Astrocyte of the spinal cord (primary cell): ENCODE data around the gene PLK5.

Experiments used
- DNase-seq: peaks from one replicate; pipeline ENCODE4 v3.0.0; 2011; ENCODE audit warnings: low read depth, low spot score
- H3K4me3 ChIP-seq: 2 replicates; pipeline ENCODE4 v1.5.1; 2011; ENCODE audit warnings: low read depth, mild to moderate bottlenecking, low read length, moderate library complexity
- in situ Hi-C: cut with HindIII; loops from 2 replicates; pipeline ENCODE4 v1.10.0; 2017; ENCODE audit warnings: low sequenced_read_pairs
- TF ChIP-seq, protein P1 (sequence below): IDR thresholded peaks from 2 replicates; pipeline ENCODE4 v1.5.1; 2012; ENCODE audit warnings: low read depth, mild to moderate bottlenecking, low read length, inconsistent platforms

Gene PLK5

DNA sequence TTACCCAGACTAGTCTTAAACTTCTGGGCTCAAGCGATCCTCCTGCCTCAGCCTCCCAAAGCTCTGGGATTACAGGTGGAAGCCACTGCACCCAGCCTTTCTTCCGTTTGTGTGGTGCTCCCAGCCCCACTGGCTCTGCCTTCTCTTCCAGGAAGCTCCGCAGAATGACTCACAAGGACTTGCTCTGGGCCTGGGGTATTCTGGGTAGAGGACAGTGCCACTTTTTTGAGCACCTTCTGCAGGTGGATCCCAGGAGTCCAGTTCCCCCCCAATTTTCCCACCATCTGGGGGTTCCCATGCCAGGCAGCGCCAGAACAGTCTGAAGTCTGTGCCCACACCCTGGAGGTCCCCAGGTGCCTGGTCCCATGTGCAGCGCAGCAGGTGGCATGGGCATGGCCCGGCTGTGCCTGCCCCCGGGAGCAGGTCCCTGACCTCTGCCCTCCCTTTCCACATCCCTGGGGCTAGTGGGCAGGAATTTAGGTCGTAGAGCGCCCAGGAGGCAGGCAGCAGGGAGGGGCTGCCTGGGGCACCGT, 31.3 kb upstream of the PLK5 start:
- DNase-seq, result no peak
- in situ Hi-C loops, result no loop called here
- no peak overlapping the region for H3K4me3 ChIP-seq
- TF ChIP-seq, protein P1, sequence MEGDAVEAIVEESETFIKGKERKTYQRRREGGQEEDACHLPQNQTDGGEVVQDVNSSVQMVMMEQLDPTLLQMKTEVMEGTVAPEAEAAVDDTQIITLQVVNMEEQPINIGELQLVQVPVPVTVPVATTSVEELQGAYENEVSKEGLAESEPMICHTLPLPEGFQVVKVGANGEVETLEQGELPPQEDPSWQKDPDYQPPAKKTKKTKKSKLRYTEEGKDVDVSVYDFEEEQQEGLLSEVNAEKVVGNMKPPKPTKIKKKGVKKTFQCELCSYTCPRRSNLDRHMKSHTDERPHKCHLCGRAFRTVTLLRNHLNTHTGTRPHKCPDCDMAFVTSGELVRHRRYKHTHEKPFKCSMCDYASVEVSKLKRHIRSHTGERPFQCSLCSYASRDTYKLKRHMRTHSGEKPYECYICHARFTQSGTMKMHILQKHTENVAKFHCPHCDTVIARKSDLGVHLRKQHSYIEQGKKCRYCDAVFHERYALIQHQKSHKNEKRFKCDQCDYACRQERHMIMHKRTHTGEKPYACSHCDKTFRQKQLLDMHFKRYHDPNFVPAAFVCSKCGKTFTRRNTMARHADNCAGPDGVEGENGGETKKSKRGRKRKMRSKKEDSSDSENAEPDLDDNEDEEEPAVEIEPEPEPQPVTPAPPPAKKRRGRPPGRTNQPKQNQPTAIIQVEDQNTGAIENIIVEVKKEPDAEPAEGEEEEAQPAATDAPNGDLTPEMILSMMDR, result no peak

DNA sequence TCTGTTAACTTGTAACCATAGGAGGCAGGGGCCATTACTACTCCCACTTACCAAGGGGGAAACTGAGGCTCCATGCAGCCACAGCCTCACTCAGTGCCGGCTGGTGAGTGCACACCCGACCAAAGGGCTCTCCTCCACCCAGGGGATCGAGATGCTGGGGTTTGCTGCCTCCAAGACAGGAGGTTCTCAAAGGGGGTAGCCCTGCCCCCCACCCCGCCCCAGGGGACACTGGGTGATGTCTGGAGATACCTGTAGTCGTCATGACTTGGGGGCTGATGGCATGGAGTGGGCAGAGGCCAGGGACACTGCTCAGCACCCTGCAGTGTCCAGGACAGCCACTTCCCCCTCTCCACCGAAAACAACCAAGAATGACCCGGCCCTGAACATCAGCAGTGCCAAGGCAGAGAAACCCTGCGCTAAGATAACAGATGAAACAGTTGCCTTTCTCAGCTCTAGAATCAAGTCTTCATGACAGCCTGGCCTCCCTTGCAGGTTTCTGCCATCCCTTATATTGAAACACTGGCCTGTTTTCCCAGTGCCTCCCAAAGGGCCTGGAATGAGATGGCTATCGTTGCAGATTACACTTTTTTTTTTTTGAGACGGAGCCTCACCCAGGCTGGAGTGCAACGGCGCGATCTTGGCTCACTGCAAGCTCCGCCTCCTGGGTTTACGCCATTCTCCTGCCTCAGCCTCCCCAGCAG, 29.6 kb upstream of the PLK5 start:
- DNase-seq, result no peak
- in situ Hi-C loops, result no loop called here
- TF ChIP-seq, protein P1, result no peak
- no peak overlapping the region for H3K4me3 ChIP-seq

DNA sequence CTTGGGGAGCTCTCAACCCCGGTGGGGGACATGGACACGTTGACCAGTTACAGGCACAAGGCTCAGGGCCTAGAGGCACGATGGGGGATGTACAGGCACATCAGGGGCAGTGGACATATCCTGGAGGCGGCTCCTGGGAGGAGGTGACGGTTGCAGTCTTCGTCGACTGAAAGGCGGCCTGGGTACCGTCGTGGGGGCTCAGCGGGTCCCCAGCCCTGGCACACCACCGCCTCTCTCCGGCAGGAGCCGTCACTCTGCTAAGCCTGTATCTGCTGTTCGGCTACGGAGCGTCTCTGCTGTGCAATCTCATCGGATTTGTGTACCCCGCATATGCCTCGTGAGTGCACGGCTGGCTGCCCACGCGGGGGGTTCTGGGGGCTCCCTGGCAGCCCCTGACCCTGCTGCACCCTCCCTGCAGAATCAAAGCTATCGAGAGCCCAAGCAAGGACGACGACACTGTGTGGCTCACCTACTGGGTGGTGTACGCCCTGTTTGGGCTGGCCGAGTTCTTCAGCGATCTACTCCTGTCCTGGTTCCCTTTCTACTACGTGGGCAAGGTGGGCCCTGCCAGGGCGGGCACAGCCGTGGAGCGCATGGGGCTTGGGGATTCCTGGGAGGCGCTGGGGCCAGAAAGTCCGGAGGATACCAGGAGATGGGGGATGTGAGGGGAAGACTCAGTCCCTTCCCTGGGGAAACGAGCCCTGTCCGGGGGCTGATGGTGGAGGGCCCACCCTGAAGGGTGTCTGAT, 28.7 kb upstream of the PLK5 start:
- H3K4me3 ChIP-seq, result no peak overlapping the region
- TF ChIP-seq, protein P1, result no peak
- no peak for DNase-seq
- in situ Hi-C loops, result no loop called here

DNA sequence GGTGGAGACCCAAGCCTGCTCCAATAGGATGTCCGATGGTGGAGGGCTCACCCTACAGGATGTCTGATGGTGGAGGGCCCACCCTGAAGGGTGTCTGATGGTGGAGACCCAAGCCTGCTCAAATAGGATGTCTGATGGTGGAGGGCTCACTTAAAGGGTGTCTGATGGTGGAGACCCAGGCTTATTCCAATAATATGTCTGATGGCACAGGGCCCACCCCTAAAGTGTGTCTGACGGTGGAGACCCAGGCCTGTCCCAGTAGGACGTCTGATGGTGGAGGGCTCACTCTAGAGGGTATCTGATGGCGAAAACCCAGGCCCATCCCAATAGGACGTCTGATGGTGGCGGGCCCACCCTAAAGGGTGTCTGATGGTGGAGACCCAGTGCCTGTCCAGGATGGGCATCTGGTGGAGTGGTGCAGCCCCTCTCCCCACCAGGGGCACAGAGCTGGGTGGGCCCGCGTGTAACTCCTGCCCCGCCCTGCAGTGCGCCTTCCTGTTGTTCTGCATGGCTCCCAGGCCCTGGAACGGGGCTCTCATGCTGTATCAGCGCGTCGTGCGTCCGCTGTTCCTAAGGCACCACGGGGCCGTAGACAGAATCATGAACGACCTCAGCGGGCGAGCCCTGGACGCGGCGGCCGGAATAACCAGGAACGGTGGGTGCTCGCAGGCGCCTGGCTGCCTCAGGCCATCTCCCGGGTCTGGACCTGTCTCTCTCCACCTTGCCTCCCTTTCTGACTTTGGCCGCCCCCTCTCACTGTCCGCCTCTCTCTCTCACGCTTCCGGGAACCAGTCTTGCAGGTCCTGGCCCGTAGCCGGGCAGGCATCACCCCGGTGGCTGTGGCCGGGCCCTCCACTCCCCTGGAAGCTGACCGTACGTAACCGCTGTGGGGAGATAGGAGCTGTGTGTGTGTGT, 27.8 kb upstream of the PLK5 start:
- no peak for DNase-seq
- in situ Hi-C loops, result no loop called here
- no peak overlapping the region for H3K4me3 ChIP-seq
- TF ChIP-seq, protein P1, result no peak

DNA sequence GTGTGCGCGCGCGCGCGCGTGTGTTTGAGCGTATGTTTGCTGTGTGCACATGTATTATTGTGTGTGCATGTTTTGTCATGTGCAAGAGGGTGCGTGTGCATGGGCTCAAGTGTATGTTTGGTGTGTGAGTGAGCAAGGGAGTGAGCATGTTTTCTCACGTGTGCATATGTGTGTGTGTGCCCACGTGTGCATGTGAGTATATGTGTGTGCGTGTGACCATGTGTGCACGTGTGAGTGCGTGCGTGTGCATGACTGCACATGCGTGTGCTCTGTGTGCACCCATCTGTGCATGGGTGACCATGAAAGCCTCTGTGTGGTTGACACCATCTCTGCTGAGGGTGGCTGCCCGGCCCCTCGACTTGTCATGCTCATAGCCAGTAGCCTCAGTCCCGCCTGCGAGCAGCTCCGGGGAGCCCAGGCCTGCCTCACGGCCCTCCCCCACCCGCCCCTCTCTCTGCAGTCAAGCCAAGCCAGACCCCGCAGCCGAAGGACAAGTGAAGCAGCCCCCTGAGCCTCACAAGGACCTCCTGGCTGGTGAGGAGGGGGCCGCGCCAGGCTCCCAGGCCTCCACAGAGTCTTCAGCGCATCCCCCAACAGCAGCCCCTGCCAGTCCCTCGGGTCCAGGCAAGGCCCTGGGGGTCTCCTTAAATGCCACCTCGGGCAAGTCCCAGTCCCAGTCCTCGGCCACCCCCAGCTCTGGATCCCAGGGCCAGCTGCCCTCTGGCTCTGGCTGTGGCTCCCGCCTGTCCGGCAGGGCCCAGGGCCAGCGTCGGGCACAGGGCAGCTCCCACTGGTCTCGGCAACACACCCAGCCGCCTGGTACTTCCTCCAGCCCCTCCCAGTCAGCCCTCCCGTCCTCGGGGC, 26.9 kb upstream of the PLK5 start:
- no peak for DNase-seq
- in situ Hi-C loops, result no loop called here
- TF ChIP-seq, protein P1, result no peak
- no peak overlapping the region for H3K4me3 ChIP-seq
